NCI-H1436 (cell line): ENCODE measurements around the gene TMCC3.
"Not testable (repeated sequence)": the region's sequence is repeated elsewhere in the genome, so short reads cannot be mapped to it uniquely, and the experiment has no call there.

Experiments used
- DNase-seq: peaks from one replicate; lab custom pipeline; 2025; lab: John Stamatoyannopoulos, UW

TMCC3 gene

DNA sequence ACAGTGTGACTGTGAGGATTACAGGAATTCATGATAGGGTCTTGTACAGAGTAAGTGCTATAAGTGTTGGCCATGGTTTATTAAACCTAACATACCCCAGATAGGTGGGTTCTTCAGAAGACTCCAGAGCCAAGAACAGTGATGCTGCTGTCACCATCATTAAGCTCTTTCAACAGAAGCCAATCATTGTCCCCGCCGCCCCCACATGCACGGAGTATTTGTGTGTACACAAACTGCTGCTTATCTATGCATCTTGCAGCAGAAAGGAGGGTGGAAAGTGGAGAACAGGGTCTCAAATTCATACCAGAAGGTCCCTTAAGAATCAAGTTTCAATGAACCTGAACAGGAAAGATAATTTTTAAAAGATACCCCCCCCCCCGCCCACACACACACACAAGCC, 51.2 kb downstream of the TMCC3 start:
- DNase-seq = no peak

DNA sequence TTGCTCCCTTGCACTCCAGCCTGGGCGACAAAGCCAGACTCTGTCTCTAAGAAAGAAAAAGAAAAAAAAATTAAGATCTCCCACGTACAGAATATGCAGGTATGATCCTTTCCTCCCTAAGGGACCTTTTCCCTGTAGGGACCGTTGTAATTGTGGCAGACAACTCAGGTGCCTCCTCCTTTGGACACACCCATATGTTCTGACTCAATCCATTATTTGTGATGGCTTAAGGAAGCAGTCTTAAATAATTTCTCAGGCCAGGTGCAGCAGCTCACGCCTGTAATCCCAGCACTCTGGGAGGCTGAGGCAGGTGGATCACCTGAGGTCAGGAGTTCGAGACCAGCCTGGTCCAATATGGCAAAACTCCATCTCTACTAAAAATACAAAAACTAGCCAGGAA, 53.1 kb downstream of the TMCC3 start:
- no peak for DNase-seq

DNA sequence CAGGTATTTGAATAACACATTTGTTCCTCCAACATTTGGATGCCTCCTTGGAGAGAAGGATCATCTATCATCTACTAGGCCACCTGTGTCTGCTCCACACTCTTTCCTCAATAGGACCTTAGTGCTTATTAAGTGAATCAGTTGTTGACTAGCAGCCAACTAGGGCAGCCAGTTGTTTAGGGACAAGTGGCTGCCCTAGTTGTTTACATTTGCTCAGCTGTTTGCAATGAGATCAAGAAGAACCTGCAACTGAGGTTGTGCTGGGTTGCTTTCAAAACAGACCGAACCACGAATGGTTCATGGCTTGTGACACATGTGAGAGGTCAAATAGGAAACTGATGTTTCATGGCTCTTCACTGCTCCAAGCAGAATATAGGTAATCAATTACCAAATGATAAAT, 53.8 kb downstream of the TMCC3 start:
- peak; percentile 26 for DNase-seq

- DNase-seq = no peak
Observed at GRCh38 chr12:94595152-94595551, 55.2 kb downstream of the TMCC3 start.

DNA sequence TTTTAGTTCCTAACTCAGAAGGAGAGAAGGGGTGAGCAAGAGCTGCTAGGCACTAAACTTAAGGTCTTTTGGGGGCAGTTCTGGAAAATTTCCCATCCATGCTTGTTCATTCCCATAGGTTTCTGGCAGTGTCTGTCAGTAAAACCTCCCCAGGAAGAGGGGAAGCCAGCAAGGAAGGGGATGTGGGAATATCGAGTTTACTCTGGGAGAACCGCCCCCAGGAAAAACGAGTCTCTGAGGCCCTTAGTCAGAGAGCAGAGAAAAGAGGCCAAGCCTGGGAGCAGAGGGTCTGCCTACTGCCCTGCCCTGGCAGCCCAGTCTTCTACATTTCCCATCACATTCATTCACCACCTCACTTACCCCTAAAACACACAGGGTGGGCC, 55.9 kb downstream of the TMCC3 start:
- no peak for DNase-seq

GRCh38 chr12:94593822-94594442, 56.4 kb downstream of the TMCC3 start:
- no peak for DNase-seq

DNA sequence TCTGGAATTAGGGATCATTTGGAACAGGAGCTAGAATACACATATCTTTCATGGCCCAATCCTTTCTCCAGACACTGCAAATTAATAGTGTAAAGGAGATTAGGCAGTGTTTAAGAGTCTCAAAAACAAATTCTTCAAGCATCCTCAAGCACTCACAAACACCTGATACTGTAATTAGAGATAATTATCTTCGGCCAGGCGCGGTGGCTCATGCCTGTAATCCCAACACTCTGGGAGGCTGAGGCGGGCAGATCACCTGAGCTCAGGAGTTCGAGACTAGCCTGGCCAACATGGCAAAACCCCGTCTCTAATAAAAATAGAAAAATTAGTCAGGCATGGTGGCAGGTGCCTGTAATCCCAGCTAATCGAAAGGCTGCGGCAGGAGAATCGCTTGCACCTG, 57.6 kb downstream of the TMCC3 start:
- not testable (repeated sequence) for DNase-seq

GRCh38 chr12:94592080-94592479, 58.3 kb downstream of the TMCC3 start:
- DNase-seq = no peak

GRCh38 chr12:94590428-94590827, 59.9 kb downstream of the TMCC3 start:
- no peak for DNase-seq

GRCh38 chr12:94589591-94590001, 60.8 kb downstream of the TMCC3 start:
- no peak for DNase-seq

DNA sequence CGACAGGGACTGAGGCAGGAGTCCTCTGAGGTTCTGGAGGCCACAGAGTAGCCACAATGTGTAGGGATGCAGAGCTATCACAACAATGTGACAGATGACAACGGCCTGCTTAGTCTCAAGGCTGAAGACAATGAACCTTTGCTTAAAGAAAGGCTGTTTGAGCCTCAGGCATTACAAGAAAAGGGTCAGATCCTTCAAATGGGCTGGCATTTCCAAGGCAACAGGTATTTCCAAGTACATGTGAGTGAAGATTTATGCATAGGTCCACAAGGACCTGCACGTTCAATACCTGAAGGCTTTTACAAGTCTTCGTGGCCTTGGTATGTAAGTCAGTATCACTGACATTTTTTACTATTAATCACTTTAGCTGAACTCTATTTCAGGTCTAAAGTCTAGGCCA, 62.0 kb downstream of the TMCC3 start:
- DNase-seq = no peak

DNA sequence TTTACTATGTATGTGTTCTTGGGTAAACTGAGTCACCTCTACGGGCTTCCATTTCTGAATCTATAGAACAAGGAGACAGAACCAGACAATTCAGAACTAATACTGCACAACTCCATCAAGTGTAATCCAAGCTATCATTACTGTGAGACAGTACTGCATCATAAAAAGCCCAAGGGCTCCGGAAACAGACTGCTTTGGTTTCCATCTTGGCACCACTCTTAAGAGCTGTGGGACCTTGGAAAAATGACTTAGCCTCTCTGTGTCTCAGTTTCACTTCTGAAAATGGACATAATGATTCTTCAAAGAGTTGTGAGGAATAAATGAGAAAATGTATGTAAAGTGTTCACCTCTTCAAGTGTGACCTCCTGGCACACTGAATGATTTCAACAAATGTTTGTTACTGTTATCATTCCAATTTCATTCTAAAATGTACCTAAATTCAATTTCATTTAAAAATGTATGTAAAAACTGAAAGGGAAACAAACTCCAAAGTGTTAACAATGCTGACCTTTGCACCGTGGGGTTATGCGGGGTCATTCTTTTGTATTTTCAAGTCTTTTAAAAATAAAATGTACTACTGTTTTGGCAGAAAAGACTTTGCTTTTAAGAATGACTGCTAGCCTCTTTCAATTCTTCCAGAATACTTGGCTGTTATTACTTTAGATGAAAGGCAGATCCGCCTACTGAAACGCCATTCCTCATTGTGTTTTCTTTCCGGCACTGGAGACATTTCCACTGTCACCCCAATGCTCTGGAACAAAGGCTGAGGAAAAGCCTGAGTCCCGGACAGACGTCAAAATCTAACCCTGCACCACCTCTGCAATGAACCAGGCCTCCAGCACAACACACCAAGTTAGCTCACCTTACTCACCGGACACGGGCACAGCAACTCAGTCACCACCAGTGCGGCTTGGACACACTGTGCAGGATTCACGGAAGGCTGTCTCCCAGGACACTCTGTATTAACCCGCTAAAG, 62.8 kb downstream of the TMCC3 start:
- DNase-seq = no peak

- DNase-seq = no peak
Observed at GRCh38 chr12:94586589-94587259, 63.6 kb downstream of the TMCC3 start.

DNA sequence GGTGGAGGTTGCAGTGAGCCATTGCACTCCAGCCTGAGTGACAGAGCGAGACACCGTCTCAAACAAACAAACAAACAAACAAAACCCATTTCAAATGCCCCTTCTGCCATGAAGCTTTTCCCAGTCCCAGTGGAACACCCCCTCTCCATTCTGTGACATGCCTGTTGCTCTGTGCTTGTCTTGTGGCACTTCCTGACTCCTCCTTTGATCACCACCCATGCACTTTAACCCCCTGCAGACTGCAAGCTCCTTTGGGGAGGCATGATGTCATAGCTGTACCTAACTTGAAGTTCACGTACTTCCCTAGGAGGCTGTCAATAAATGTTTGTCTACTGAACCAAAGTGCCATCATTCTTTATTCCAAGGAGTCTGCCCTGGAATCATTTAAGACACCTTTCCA, 64.7 kb downstream of the TMCC3 start:
- no peak for DNase-seq

DNA sequence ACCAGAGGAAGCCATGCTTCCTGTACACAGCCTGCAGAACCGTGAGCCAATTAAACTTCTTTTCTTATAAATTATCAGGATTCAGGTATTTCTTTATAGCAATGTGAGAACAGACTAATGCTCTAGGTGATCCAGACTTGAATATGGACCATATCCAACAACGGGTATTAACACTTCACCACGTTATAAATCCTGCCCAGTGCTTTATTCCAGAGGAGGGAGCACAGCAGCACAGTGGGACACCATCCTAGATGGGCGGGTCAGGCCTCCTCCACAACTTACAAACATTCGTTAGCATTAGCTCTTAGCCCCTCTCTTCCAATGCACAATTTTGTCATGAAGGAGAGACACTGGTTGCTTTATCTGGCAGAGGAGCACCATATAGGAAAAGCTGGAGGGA, 66.0 kb downstream of the TMCC3 start:
- DNase-seq = no peak

GRCh38 chr12:94582591-94582990, 67.8 kb downstream of the TMCC3 start:
- DNase-seq = no peak

DNA sequence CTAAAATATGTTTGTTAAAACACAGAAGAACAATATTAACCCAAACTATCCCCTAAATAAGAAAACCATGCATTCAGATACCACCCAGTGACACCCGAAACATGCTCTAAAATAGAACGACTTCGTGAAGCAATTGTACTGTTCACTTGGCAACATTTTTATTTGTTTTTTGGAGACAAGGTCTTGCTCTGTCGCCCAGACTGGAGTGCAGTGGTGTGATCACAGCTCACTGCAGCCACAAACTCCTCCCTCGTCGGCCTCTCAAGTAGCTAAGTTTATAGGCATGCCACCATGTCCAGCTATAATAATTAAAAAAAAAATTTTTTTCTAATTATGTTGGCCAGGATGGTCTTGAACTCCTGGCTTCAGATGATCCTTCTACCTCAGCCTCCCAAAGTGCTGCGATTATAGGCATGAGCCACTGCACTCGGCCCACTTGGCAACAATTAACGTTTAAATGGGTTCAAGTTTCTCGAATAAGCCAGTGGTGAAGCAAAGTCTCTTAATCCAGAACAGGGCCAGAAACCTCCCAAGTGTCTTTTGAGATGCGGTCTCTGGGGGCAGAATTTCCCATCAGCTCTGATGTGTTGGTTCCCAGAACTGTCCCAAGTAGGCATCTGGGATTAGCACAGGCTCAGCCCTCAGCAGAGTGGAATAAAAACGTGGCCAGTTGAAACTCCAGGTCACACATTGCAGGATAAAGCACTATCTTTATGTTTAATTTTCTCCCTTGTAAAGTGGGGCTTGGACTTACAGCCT, 74.5 kb downstream of the TMCC3 start:
- no peak for DNase-seq

GRCh38 chr12:94575024-94575423, 75.3 kb downstream of the TMCC3 start:
- no peak for DNase-seq

DNA sequence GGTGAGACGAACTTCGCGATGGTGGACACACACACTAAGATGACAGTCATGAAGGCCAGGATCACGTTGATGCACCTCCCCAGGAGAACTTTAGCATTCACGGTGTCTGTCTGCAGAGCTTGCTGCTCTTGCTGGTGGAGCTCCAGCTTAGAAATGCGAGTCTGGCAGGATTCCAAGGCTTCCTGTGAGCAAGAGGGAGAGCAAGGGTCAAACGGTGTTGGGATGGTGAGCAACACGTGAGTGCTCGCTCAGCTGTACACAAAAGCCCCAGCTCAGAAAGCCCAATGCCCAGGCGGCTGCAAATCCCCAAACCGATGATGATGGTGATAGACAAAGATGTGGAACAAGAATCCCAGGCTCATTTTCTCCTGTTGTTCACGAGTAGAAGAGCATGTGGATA, 78.8 kb downstream of the TMCC3 start:
- no peak for DNase-seq

GRCh38 chr12:94570161-94570560, 80.2 kb downstream of the TMCC3 start:
- DNase-seq = no peak

DNA sequence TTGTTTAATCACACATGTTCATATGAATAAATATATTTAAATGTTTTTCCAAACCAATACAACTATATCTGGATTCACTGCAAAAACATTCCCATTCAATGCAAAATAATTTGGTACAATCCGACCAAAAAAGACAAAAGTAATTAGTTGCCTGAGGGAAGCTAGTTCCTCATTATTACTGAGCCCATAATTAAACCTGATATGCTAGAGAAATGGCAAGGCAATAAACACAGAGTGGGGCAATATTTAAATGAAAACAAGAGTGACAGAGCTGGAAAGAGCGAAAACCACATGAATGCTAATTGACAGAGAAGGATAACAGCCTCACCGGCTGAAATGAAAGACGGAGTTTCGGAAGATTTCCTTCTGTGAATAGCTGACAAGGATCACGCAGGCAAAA, 82.6 kb downstream of the TMCC3 start:
- DNase-seq = no peak

DNA sequence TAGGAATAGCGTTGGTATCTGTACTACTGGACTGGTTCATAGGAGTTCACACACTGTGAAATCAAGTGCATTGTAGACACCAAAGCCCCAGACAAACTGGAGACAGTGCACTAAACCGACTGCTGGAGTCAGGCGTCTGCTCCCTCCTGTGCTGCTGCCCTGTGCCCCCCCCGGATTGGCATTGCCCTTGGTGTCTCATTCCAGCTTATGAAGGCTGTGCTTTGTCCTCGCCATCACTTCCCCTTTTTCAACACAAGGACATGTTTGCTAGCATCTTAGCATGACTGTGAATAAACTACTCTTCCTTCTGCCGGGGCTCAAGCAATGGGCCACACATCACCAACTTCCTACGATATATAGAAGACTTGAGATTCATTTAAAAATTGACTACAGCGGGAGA, 84.0 kb downstream of the TMCC3 start:
- DNase-seq = no peak
